ENCODE measurements around the gene THRB.

THRB gene

DNA sequence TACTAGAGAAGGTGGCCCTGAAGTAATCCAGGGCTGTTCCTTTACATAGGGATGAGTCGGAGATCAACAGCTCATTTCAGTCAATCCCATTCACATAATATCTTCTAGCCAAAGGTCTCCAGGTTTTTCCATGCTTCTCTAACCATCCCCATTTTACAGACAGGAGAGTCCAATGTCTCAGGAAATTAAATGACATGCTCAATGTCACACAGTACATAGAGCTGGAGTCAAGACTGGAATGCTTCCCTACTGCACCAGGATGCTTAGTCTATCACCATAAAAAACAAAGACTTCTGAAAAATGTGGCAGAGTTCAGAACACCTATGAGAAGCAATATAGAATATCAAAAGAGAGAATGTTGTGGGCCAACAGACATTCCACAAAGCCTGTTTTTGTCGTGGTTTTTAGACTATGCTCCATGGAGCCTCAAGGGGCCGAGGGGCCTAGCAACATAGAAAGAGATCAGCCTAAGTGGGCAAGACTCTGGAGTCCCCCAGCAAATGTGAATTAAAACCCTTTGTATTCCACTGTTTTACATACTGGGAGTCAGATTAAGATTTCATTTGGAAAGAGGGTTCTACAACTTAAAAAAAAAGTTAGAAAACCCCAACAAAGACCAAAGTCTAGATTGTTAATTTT is 122.0 kb downstream of the THRB start:
- Histone ChIP-seq H2AFZ (ENCODE audit: low read length) (no peak overlapping the region), H3K36me3 (replicated peaks in 1 of 2; ENCODE audit: control insufficient read depth in 2 of 2, insufficient read depth in 2 of 2, low read length in 2 of 2) (no peaks in the 10 kb centered on the region), H3K9me3 (replicated peaks in 1 of 2; ENCODE audit: control insufficient read depth in 2 of 2, insufficient read depth in 1 of 2, low read depth in 1 of 2, low read length in 2 of 2) (no peaks in the 10 kb centered on the region), H3K4me2 (ENCODE audit: insufficient read depth, low read length, poor library complexity, severe bottlenecking) (no peak overlapping the region), H4K91ac (ENCODE audit: low read depth, low read length, poor library complexity) (no peak overlapping the region), H3K79me1 (ENCODE audit: low read depth, low read length) (no peaks in the 10 kb centered on the region), H3K9ac (ENCODE audit: low read depth, low read length, poor library complexity) (no peak overlapping the region), H3K27ac (replicated peaks; ENCODE audit: low read length) (no peak overlapping the region), H3K23ac (ENCODE audit: low read depth, low read length, poor library complexity) (no peak overlapping the region), H2AK5ac (ENCODE audit: low read depth, low read length) (no peak overlapping the region), H3K4ac (ENCODE audit: low read length) (no peak overlapping the region), H2BK5ac (ENCODE audit: low read length) (no peak overlapping the region), H3K27me3 (ENCODE audit: control insufficient read depth in 3 of 3, insufficient read depth in 3 of 3, low read depth in 1 of 3, low read length in 3 of 3) (no peaks in the 10 kb centered on the region), H2BK12ac (ENCODE audit: low read length) (no peak overlapping the region), H4K8ac (ENCODE audit: low read depth, low read length) (no peak overlapping the region), H3K4me3 (ENCODE audit: low read length in 2 of 2) (no peak overlapping the region), H2BK120ac (ENCODE audit: low read depth, low read length) (no peak overlapping the region), H3K4me1 (ENCODE audit: control insufficient read depth in 2 of 2, insufficient read depth in 1 of 2, low read depth in 1 of 2, low read length in 2 of 2) (no peaks in the 10 kb centered on the region), H3K18ac (ENCODE audit: low read length) (no peak overlapping the region), H3K14ac (ENCODE audit: low read length) (no peak overlapping the region), H2BK15ac (ENCODE audit: low read length) (no peak overlapping the region)
- WGBS, 2 donors (ENCODE audit: extremely low coverage in 2 of 2, insufficient read length in 2 of 2, insufficient replicate concordance in 1 of 2): no CpG with 5 or more reads among the region's 3 CpGs
- no peak for DNase-seq (ENCODE audit: low spot score)

DNA sequence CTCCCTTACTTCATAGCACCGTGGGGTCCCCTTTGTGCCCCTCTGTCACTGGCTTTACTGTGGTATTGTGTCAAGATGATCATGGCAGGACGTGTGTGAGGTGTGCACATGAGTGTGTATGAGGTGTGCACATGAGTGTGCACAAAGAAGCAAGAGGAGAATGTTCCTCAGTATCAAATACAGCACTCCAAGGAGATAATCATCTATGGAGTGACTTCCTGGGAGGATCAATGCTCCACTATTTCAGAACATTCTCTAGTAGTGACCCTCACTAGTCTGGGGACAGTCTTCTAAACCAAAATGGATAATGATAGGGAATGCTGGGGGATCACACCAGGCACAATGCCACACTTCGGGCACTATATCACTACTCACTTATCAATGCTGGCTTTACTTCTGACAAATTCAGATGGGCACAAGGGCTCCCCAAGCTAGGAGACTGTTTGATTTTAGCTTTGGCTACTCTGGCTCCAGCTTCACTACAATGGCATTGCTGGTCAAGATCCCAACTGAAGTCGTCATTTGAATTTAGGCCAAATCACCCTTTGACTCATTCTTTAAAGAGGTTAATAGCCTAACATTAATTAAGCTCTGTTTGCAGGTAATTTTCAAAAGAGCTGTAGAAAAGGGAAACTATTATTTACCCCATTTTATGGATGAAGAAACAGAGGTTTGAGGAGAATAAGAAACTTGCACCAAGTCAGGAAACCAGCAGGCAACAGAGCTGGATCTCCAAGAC is 124.1 kb downstream of the THRB start:
- H3K4me1 ChIP-seq (ENCODE audit: control insufficient read depth in 2 of 2, insufficient read depth in 1 of 2, low read depth in 1 of 2, low read length in 2 of 2): no peaks in the 10 kb centered on the region

GRCh38 chr3:24368605-24369004 is 126.0 kb downstream of the THRB start:
- no peak overlapping the region for H3K4ac ChIP-seq (ENCODE audit: low read length)
- no peak overlapping the region for H2BK120ac ChIP-seq (ENCODE audit: low read depth, low read length)
- no peak overlapping the region for H2AFZ ChIP-seq (ENCODE audit: low read length)
- no peak overlapping the region for H3K23ac ChIP-seq (ENCODE audit: low read depth, low read length, poor library complexity)
- H2BK12ac ChIP-seq (ENCODE audit: low read length): no peak overlapping the region
- no peaks in the 10 kb centered on the region for H3K27me3 ChIP-seq (ENCODE audit: control insufficient read depth in 3 of 3, insufficient read depth in 3 of 3, low read depth in 1 of 3, low read length in 3 of 3)
- H3K18ac ChIP-seq (ENCODE audit: low read length): no peak overlapping the region
- H3K27ac ChIP-seq (replicated peaks; ENCODE audit: low read length): no peak overlapping the region
- no peak overlapping the region for H4K91ac ChIP-seq (ENCODE audit: low read depth, low read length, poor library complexity)
- H2AK5ac ChIP-seq (ENCODE audit: low read depth, low read length): no peak overlapping the region
- no peak overlapping the region for H4K8ac ChIP-seq (ENCODE audit: low read depth, low read length)
- no peaks in the 10 kb centered on the region for H3K36me3 ChIP-seq (replicated peaks in 1 of 2; ENCODE audit: control insufficient read depth in 2 of 2, insufficient read depth in 2 of 2, low read length in 2 of 2)
- H3K14ac ChIP-seq (ENCODE audit: low read length): no peak overlapping the region
- H3K4me1 ChIP-seq (ENCODE audit: control insufficient read depth in 2 of 2, insufficient read depth in 1 of 2, low read depth in 1 of 2, low read length in 2 of 2): no peaks in the 10 kb centered on the region
- H3K4me2 ChIP-seq (ENCODE audit: insufficient read depth, low read length, poor library complexity, severe bottlenecking): no peak overlapping the region
- no peak overlapping the region for H2BK15ac ChIP-seq (ENCODE audit: low read length)
- WGBS, 2 donors (ENCODE audit: extremely low coverage in 2 of 2, insufficient read length in 2 of 2, insufficient replicate concordance in 1 of 2): no CpG with 5 or more reads among the region's 2 CpGs
- H2BK5ac ChIP-seq (ENCODE audit: low read length): no peak overlapping the region
- H3K79me1 ChIP-seq (ENCODE audit: low read depth, low read length): no peaks in the 10 kb centered on the region
- no peak overlapping the region for H3K4me3 ChIP-seq (ENCODE audit: low read length in 2 of 2)
- no peaks in the 10 kb centered on the region for H3K9me3 ChIP-seq (replicated peaks in 1 of 2; ENCODE audit: control insufficient read depth in 2 of 2, insufficient read depth in 1 of 2, low read depth in 1 of 2, low read length in 2 of 2)
- no peak for DNase-seq (ENCODE audit: low spot score)
- no peak overlapping the region for H3K9ac ChIP-seq (ENCODE audit: low read depth, low read length, poor library complexity)

More for the DNA sequence above, 124.1 kb downstream of the THRB start:
- Histone ChIP-seq H4K8ac (ENCODE audit: low read depth, low read length) (no peak overlapping the region), H2AK5ac (ENCODE audit: low read depth, low read length) (no peak overlapping the region), H2AFZ (ENCODE audit: low read length) (no peak overlapping the region), H2BK12ac (ENCODE audit: low read length) (no peak overlapping the region), H3K27ac (replicated peaks; ENCODE audit: low read length) (no peak overlapping the region), H3K27me3 (ENCODE audit: control insufficient read depth in 3 of 3, insufficient read depth in 3 of 3, low read depth in 1 of 3, low read length in 3 of 3) (no peaks in the 10 kb centered on the region), H2BK5ac (ENCODE audit: low read length) (no peak overlapping the region), H3K4ac (ENCODE audit: low read length) (no peak overlapping the region), H3K18ac (ENCODE audit: low read length) (no peak overlapping the region), H2BK15ac (ENCODE audit: low read length) (no peak overlapping the region), H3K4me2 (ENCODE audit: insufficient read depth, low read length, poor library complexity, severe bottlenecking) (no peak overlapping the region), H2BK120ac (ENCODE audit: low read depth, low read length) (no peak overlapping the region), H3K14ac (ENCODE audit: low read length) (no peak overlapping the region), H3K9ac (ENCODE audit: low read depth, low read length, poor library complexity) (no peak overlapping the region), H3K23ac (ENCODE audit: low read depth, low read length, poor library complexity) (no peak overlapping the region), H3K9me3 (replicated peaks in 1 of 2; ENCODE audit: control insufficient read depth in 2 of 2, insufficient read depth in 1 of 2, low read depth in 1 of 2, low read length in 2 of 2) (no peaks in the 10 kb centered on the region), H3K36me3 (replicated peaks in 1 of 2; ENCODE audit: control insufficient read depth in 2 of 2, insufficient read depth in 2 of 2, low read length in 2 of 2) (no peaks in the 10 kb centered on the region), H3K4me3 (ENCODE audit: low read length in 2 of 2) (no peak overlapping the region), H4K91ac (ENCODE audit: low read depth, low read length, poor library complexity) (no peak overlapping the region), H3K79me1 (ENCODE audit: low read depth, low read length) (no peaks in the 10 kb centered on the region)
- no CpG with 5 or more reads among the region's 4 CpGs for WGBS, 2 donors (ENCODE audit: extremely low coverage in 2 of 2, insufficient read length in 2 of 2, insufficient replicate concordance in 1 of 2)
- DNase-seq (ENCODE audit: low spot score): no peak

- no peak for DNase-seq (ENCODE audit: low spot score)
- H4K8ac ChIP-seq (ENCODE audit: low read depth, low read length): no peak overlapping the region
- H2BK5ac ChIP-seq (ENCODE audit: low read length): no peak overlapping the region
- no peak overlapping the region for H2BK15ac ChIP-seq (ENCODE audit: low read length)
- H3K79me1 ChIP-seq (ENCODE audit: low read depth, low read length): no peaks in the 10 kb centered on the region
- H3K27ac ChIP-seq (replicated peaks; ENCODE audit: low read length): no peak overlapping the region
- H3K27me3 ChIP-seq (ENCODE audit: control insufficient read depth in 3 of 3, insufficient read depth in 3 of 3, low read depth in 1 of 3, low read length in 3 of 3): no peaks in the 10 kb centered on the region
- no peak overlapping the region for H3K14ac ChIP-seq (ENCODE audit: low read length)
- WGBS, 2 donors (ENCODE audit: extremely low coverage in 2 of 2, insufficient read length in 2 of 2, insufficient replicate concordance in 1 of 2): no CpG with 5 or more reads among the region's 2 CpGs
- no peak overlapping the region for H3K23ac ChIP-seq (ENCODE audit: low read depth, low read length, poor library complexity)
- H2BK120ac ChIP-seq (ENCODE audit: low read depth, low read length): no peak overlapping the region
- H2BK12ac ChIP-seq (ENCODE audit: low read length): no peak overlapping the region
- H3K4me3 ChIP-seq (ENCODE audit: low read length in 2 of 2): no peak overlapping the region
- no peak overlapping the region for H3K18ac ChIP-seq (ENCODE audit: low read length)
- no peak overlapping the region for H3K4ac ChIP-seq (ENCODE audit: low read length)
- no peak overlapping the region for H2AFZ ChIP-seq (ENCODE audit: low read length)
- H4K91ac ChIP-seq (ENCODE audit: low read depth, low read length, poor library complexity): no peak overlapping the region
- H3K36me3 ChIP-seq (replicated peaks in 1 of 2; ENCODE audit: control insufficient read depth in 2 of 2, insufficient read depth in 2 of 2, low read length in 2 of 2): no peaks in the 10 kb centered on the region
- no peak overlapping the region for H3K9ac ChIP-seq (ENCODE audit: low read depth, low read length, poor library complexity)
- H3K9me3 ChIP-seq (replicated peaks in 1 of 2; ENCODE audit: control insufficient read depth in 2 of 2, insufficient read depth in 1 of 2, low read depth in 1 of 2, low read length in 2 of 2): no peaks in the 10 kb centered on the region
- H2AK5ac ChIP-seq (ENCODE audit: low read depth, low read length): no peak overlapping the region
- H3K4me1 ChIP-seq (ENCODE audit: control insufficient read depth in 2 of 2, insufficient read depth in 1 of 2, low read depth in 1 of 2, low read length in 2 of 2): no peaks in the 10 kb centered on the region
- H3K4me2 ChIP-seq (ENCODE audit: insufficient read depth, low read length, poor library complexity, severe bottlenecking): no peak overlapping the region
These were observed 126.9 kb downstream of the THRB start for GRCh38 chr3:24367664-24368264.
